LNCAP (cell line): Measurements from ENCODE around the gene GPR42.

Experiments used
- TF ChIP-seq, protein P1 (sequence below): fragments of 450-650 bp; IDR thresholded peaks from 2 replicates; pipeline ENCODE4 v1.5.1; 2017; ENCODE audit warnings: mild to moderate bottlenecking

GPR42 gene

DNA sequence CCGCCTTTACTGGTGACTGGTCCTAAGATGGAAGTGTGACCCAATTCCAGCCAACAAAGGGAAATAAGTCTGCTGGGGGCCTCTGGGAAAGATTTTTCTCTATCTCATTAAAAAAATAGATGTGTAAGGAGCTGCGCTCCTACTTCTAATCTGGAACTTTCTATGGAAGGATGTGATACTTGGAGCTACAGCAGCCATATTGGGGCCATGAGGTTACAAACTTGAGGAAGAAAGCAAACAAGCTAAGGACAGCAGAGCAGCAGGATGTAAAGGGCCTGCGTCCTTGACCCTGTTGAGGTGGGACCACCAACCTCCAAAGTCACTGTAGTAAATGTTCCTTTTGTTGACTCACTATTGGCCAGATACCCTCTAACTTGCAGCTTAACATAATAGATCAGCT, 7.5 kb downstream of the GPR42 start:
- TF ChIP-seq, protein P1, sequence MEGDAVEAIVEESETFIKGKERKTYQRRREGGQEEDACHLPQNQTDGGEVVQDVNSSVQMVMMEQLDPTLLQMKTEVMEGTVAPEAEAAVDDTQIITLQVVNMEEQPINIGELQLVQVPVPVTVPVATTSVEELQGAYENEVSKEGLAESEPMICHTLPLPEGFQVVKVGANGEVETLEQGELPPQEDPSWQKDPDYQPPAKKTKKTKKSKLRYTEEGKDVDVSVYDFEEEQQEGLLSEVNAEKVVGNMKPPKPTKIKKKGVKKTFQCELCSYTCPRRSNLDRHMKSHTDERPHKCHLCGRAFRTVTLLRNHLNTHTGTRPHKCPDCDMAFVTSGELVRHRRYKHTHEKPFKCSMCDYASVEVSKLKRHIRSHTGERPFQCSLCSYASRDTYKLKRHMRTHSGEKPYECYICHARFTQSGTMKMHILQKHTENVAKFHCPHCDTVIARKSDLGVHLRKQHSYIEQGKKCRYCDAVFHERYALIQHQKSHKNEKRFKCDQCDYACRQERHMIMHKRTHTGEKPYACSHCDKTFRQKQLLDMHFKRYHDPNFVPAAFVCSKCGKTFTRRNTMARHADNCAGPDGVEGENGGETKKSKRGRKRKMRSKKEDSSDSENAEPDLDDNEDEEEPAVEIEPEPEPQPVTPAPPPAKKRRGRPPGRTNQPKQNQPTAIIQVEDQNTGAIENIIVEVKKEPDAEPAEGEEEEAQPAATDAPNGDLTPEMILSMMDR, result no peak

DNA sequence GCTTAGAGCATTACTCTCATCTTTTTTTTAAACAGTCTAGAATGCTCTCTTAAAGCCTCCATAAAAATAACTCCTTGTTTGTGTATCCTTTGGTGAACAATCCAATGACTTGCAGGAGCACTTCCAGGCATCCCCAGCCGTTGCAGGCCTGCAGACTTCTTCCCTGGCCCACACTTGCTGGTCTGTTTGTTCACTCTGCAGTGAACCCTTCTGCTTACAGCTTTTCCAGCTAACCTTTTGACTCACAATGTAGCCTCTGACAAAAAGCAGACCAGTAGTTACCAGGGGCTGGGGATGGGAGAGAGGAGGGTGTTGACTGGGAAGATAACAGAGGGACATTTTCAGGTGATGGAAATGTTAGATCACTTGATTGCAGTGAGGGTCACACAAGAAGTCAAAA, 9.1 kb downstream of the GPR42 start:
- TF ChIP-seq, protein P1, result no peak

DNA sequence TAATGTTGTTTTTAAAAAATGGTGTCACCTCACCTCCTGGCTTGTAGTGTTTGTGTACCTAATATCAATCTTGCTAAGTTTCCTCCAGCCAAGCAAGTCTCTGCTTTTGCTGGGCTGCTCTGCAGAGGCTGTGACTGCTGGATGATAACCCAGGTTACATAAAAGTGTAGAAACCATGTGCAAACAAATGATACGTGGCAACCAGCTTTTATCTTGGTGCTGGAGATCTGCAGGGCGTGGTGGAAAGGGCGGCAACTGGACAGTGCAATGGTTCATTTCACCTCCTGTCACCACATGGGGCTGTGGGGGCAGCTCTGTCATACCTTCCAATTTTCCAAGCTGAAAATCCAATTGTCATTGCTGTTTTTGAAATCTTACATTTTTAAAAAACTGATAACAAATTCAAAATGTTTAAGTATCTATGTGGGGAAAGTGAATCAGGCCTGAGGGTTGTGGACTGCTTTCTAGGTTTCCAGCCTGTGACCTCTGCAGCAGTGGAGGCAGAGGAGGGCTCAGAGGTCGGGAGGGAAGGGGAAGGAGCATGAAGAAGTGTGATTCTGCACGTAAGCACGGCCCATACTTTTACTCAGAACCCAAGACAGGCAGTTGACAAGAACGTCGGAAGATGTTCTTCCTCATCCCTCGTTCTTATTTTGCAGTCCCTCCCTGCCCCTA, 9.7 kb downstream of the GPR42 start:
- TF ChIP-seq, protein P1, result no peak

DNA sequence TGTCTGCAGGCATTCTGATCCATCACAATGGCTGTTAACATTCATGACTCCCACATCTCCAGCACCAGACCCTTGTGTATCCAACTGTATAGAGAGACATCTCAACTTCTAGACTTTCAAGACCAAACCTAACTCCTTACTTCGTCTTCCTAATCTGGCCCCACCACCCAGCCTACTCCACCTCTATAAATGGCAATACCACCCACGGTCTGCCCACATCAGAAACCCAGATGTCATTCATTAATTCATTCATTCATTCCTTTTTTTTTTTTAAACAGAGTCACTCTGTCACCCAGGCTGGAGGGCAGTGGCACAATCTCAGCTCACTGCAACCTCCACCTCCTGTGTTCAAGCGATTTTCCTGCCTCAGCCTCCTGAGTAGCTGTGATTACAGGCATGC, 10.4 kb downstream of the GPR42 start:
- TF ChIP-seq, protein P1, result no peak

- TF ChIP-seq, protein P1, result no peak
Measured at GRCh38 chr19:35381926-35382325, 11.1 kb downstream of the GPR42 start.

- TF ChIP-seq, protein P1, result no peak
Measured at GRCh38 chr19:35383536-35383935, 12.7 kb downstream of the GPR42 start.

- TF ChIP-seq, protein P1, result no peak
Measured at GRCh38 chr19:35388277-35389054, 17.6 kb downstream of the GPR42 start.
